ENCODE data around the gene NASP. TPM values are rescaled to one million over a fixed set of nuclear protein-coding genes. Genes with fewer than 3 reads are reported as not detected.
A peak's percentile ranks its signal among the peaks of the same experiment; 100 is the strongest.

NASP gene
- total and polyA plus RNA-seq, 2 experiments from 2014 or later: 68.6 to 82.6 TPM

- H3K27me3 ChIP-seq: no peaks in the 10 kb centered on the region
- 6% methylated on average over 45 of the region's 47 CpGs for WGBS (ENCODE audit: low lambda C conversion rate, missing lambda C conversion rate)
- peak within 1 kb of the TSS; percentile 76 for H3K4me3 ChIP-seq
- H3K9me2 ChIP-seq (replicated peaks; ENCODE audit: insufficient read depth): no peaks in the 10 kb centered on the region
- peak within 1 kb of the TSS; percentile 88 for H3K4me2 ChIP-seq
- no peaks in the 10 kb centered on the region for H3K9me3 ChIP-seq (ENCODE audit: low read depth)
- H3K27ac ChIP-seq: peak within 1 kb of the TSS; percentile 96
- TF ChIP-seq, protein P1, sequence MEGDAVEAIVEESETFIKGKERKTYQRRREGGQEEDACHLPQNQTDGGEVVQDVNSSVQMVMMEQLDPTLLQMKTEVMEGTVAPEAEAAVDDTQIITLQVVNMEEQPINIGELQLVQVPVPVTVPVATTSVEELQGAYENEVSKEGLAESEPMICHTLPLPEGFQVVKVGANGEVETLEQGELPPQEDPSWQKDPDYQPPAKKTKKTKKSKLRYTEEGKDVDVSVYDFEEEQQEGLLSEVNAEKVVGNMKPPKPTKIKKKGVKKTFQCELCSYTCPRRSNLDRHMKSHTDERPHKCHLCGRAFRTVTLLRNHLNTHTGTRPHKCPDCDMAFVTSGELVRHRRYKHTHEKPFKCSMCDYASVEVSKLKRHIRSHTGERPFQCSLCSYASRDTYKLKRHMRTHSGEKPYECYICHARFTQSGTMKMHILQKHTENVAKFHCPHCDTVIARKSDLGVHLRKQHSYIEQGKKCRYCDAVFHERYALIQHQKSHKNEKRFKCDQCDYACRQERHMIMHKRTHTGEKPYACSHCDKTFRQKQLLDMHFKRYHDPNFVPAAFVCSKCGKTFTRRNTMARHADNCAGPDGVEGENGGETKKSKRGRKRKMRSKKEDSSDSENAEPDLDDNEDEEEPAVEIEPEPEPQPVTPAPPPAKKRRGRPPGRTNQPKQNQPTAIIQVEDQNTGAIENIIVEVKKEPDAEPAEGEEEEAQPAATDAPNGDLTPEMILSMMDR (IDR thresholded peaks at IDR 0.05; ENCODE audit: poor library complexity): no peak
- TF ChIP-seq EZH2phosphoT487 (IDR thresholded peaks at IDR 0.05; ENCODE audit: low read depth, severe bottlenecking, unreplicated experiment): no peak
- no peaks in the 10 kb centered on the region for H4K20me1 ChIP-seq (ENCODE audit: insufficient read depth, poor library complexity, severe bottlenecking)
- H3K4me1 ChIP-seq (ENCODE audit: insufficient read depth): peaks cover 5% of the 10 kb centered on the region
- H2AFZ ChIP-seq: peak within 1 kb of the TSS; percentile 90
- peak; percentile 96 for DNase-seq (ENCODE audit: low spot score)
- H3K36me3 ChIP-seq (replicated peaks; ENCODE audit: insufficient read depth, low read depth): no peaks in the 10 kb centered on the region
- H3K79me2 ChIP-seq: peaks cover 44% of the 10 kb centered on the region
Measured at GRCh38 chr1:45550401-45551351, 33.2 kb upstream of the NASP start, which contains the start of gene AKR1A1. AKR1A1 (plus strand) TSS chr1:45550826; CDS start chr1:45561795, 10,969 bp downstream.

DNA sequence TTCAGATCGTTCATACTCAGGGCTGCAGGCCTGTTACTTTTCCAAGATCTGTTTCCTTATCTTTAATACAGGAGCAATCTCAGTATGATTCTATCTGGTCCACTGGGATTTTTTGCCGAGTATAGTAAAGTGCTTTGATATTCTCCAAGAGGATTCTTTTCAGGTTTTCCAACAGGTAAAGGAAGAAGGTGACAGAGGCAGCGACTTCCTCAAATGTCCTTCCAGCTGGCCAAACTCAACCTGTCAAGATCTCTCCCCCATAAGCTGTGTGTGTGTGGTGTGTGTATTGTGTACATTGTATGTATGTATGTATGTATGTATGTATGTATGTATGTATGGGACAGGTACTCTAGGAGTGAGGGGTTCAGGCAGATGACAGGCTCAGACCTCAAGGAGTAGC lies 32.2 kb upstream of the NASP start:
- Histone ChIP-seq H3K9me2 (replicated peaks; ENCODE audit: insufficient read depth) (no peaks in the 10 kb centered on the region), H3K79me2 (peaks cover 53% of the 10 kb centered on the region), H3K4me3 (peak overlapping the region; percentile 76), H3K4me1 (ENCODE audit: insufficient read depth) (peaks cover 5% of the 10 kb centered on the region), H3K27ac (peak overlapping the region; percentile 96), H2AFZ (peak overlapping the region; percentile 90), H4K20me1 (ENCODE audit: insufficient read depth, poor library complexity, severe bottlenecking) (no peaks in the 10 kb centered on the region), H3K36me3 (replicated peaks; ENCODE audit: insufficient read depth, low read depth) (no peaks in the 10 kb centered on the region), H3K27me3 (no peaks in the 10 kb centered on the region), H3K4me2 (peak overlapping the region; percentile 88), H3K9me3 (ENCODE audit: low read depth) (no peaks in the 10 kb centered on the region)
- 19% methylated on average over 3 of the region's 3 CpGs for WGBS (ENCODE audit: low lambda C conversion rate, missing lambda C conversion rate)
- no peak for TF ChIP-seq EZH2phosphoT487 (IDR thresholded peaks at IDR 0.05; ENCODE audit: low read depth, severe bottlenecking, unreplicated experiment)
- TF ChIP-seq, protein P1 (IDR thresholded peaks at IDR 0.05; ENCODE audit: poor library complexity): no peak
- no peak for TF ChIP-seq EZH2 (IDR thresholded peaks at IDR 0.05; ENCODE audit: borderline replicate concordance)
- DNase-seq (ENCODE audit: low spot score): no peak

DNA sequence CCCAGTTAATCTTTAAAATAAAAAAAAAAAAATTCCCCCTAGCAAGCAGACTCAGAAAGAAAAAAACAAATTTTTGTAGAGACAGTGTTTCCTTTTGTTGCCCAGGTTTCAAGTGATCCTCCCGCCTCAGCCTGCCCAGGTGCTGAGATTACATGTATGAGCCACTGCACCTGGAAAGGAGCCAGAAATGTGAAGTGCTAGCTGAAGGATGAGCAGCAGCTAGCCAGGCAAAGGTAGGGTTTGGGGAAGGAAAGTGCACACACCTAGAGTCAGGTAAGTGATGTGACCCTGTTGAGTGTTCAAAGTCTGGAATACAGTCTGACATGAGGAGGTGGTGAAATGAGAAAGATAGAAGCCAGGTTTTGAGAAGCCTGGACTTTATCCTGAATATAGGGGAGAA lies 31.5 kb upstream of the NASP start:
- Histone ChIP-seq H3K4me3 (peak overlapping the region; percentile 76), H3K27ac (no peak overlapping the region), H4K20me1 (ENCODE audit: insufficient read depth, poor library complexity, severe bottlenecking) (no peaks in the 10 kb centered on the region), H3K27me3 (no peaks in the 10 kb centered on the region), H2AFZ (no peak overlapping the region), H3K9me2 (replicated peaks; ENCODE audit: insufficient read depth) (no peaks in the 10 kb centered on the region), H3K4me1 (ENCODE audit: insufficient read depth) (peaks cover 8% of the 10 kb centered on the region), H3K36me3 (replicated peaks; ENCODE audit: insufficient read depth, low read depth) (no peaks in the 10 kb centered on the region), H3K9me3 (ENCODE audit: low read depth) (no peaks in the 10 kb centered on the region), H3K4me2 (peak overlapping the region; percentile 88), H3K79me2 (peaks cover 59% of the 10 kb centered on the region)
- WGBS (ENCODE audit: low lambda C conversion rate, missing lambda C conversion rate): 72% methylated on average over 1 of the region's 1 CpG
- TF ChIP-seq EZH2phosphoT487 (IDR thresholded peaks at IDR 0.05; ENCODE audit: low read depth, severe bottlenecking, unreplicated experiment) (no peak), EZH2 (IDR thresholded peaks at IDR 0.05; ENCODE audit: borderline replicate concordance) (no peak)
- TF ChIP-seq, protein P1 (IDR thresholded peaks at IDR 0.05; ENCODE audit: poor library complexity): no peak
- peak; percentile 70 for DNase-seq (ENCODE audit: low spot score)

Data from hepatocyte (in vitro differentiated cells).